Measurements from ENCODE around the gene UBE2E2. TPM values are rescaled to one million over a fixed set of nuclear protein-coding genes. Genes with fewer than 3 reads are reported as not detected.

The UBE2E2 gene
- total RNA-seq, 4 donors from 2014 or later, result 7.9 to 44.7 (median 26.6) TPM

- Histone ChIP-seq H3K4me1 (peaks cover 34 to 36% of the 10 kb centered on the region in 2 donors), H3K27me3 (no peaks in the 10 kb centered on the region), H3K9me3 (no peaks in the 10 kb centered on the region), H3K4me3 (no peak overlapping the region), H3K27ac (no peak overlapping the region), H3K36me3 (no peaks in the 10 kb centered on the region)
- no peak for DNase-seq
- no peak for ATAC-seq
- in situ Hi-C loops (cut with MboI; ENCODE audit: low sequenced_read_pairs in 4 of 4), result no loop called here
- intact Hi-C loops (cut with DNase I; ENCODE audit: low total_unique reads), result no loop called here
- TF ChIP-seq POLR2A (IDR thresholded peaks at IDR 0.05), result no peak
- TF ChIP-seq CTCF (IDR thresholded peaks at IDR 0.05 in 4 of 5, conservative IDR thresholded peaks at IDR 0.05 in 1 of 5), result no peak
Measured at GRCh38 chr3:23425410-23425809, 222.3 kb downstream of the UBE2E2 start.

- H3K9me3 ChIP-seq, result no peaks in the 10 kb centered on the region
- H3K27ac ChIP-seq, result no peak overlapping the region
- no peak for DNase-seq
- H3K4me1 ChIP-seq, result peaks cover 17 to 19% of the 10 kb centered on the region in 2 donors
- in situ Hi-C loops (cut with MboI; ENCODE audit: low sequenced_read_pairs in 4 of 4) (no loop called here), intact Hi-C loops (cut with DNase I; ENCODE audit: low total_unique reads) (loop anchor here (10.0 kb wide), 1 partner anchor 374 kb away; the partner anchor contains the start of gene UBE2E1)
- no peak for TF ChIP-seq CTCF (IDR thresholded peaks at IDR 0.05 in 4 of 5, conservative IDR thresholded peaks at IDR 0.05 in 1 of 5)
- TF ChIP-seq POLR2A (IDR thresholded peaks at IDR 0.05), result no peak
- ATAC-seq, result no peak
- no peak overlapping the region for H3K4me3 ChIP-seq
- no peaks in the 10 kb centered on the region for H3K27me3 ChIP-seq
- H3K36me3 ChIP-seq, result no peaks in the 10 kb centered on the region
Measured at GRCh38 chr3:23430781-23431398, 227.8 kb downstream of the UBE2E2 start.

GRCh38 chr3:23431764-23432163, 228.6 kb downstream of the UBE2E2 start:
- H3K9me3 ChIP-seq, result no peaks in the 10 kb centered on the region
- no peak overlapping the region for H3K27ac ChIP-seq
- no peak overlapping the region for H3K4me3 ChIP-seq
- intact Hi-C loops (cut with DNase I; ENCODE audit: low total_unique reads), result loop anchor here (10.0 kb wide), 1 partner anchor 373 kb away; the partner anchor contains the start of gene UBE2E1
- no peaks in the 10 kb centered on the region for H3K36me3 ChIP-seq
- H3K27me3 ChIP-seq, result no peaks in the 10 kb centered on the region
- DNase-seq (no peak), ATAC-seq (no peak)
- peaks cover 20 to 28% of the 10 kb centered on the region in 2 donors for H3K4me1 ChIP-seq
- TF ChIP-seq CTCF (IDR thresholded peaks at IDR 0.05 in 4 of 5, conservative IDR thresholded peaks at IDR 0.05 in 1 of 5) (no peak), POLR2A (IDR thresholded peaks at IDR 0.05) (no peak)
- in situ Hi-C loops (cut with MboI; ENCODE audit: low sequenced_read_pairs in 4 of 4), result no loop called here

GRCh38 chr3:23435318-23435717, 232.2 kb downstream of the UBE2E2 start:
- peaks cover 34 to 43% of the 10 kb centered on the region in 2 donors for H3K4me1 ChIP-seq
- ATAC-seq (no peak), DNase-seq (no peak)
- H3K4me3 ChIP-seq, result no peak overlapping the region
- H3K27ac ChIP-seq, result no peak overlapping the region
- H3K9me3 ChIP-seq, result no peaks in the 10 kb centered on the region
- in situ Hi-C loops (cut with MboI; ENCODE audit: low sequenced_read_pairs in 4 of 4), result no loop called here
- H3K27me3 ChIP-seq, result no peaks in the 10 kb centered on the region
- TF ChIP-seq POLR2A (IDR thresholded peaks at IDR 0.05) (no peak), CTCF (IDR thresholded peaks at IDR 0.05 in 4 of 5, conservative IDR thresholded peaks at IDR 0.05 in 1 of 5) (no peak)
- H3K36me3 ChIP-seq, result no peaks in the 10 kb centered on the region
- intact Hi-C loops (cut with DNase I; ENCODE audit: low total_unique reads), result loop anchor here (10.0 kb wide), 1 partner anchor 369 kb away; the partner anchor contains the start of gene UBE2E1

Measured in gastrocnemius medialis (tissue), 4 donors.